SK-N-SH treated with all-trans-retinoic acid at 6 μM for 48 hours (cell line): ENCODE measurements around the gene DCAF5.
"Not testable (repeated sequence)": the region's sequence is repeated elsewhere in the genome, so short reads cannot be mapped to it uniquely, and the experiment has no call there.

ENCODE experiments used
- ATAC-seq: fragments of 200-7000 bp; cut with Tn5 transposase; 3 replicates; pipeline ENCODE4 v1.9.1; 2020; ENCODE audit warnings: mild to moderate bottlenecking, moderate library complexity
- ARNTL ChIP-seq: fragments of 450-650 bp; formaldehyde crosslinking; IDR thresholded peaks from 2 replicates; pipeline ENCODE4 v1.5.0; 2020; ENCODE audit warnings: low read depth, mild to moderate bottlenecking, moderate library complexity, borderline replicate concordance
- BACH2 ChIP-seq: fragments of 250-450 bp; sonication (Bioruptor Pico); IDR thresholded peaks from 2 replicates; pipeline ENCODE4 v1.9.0; 2021; ENCODE audit warnings: mild to moderate bottlenecking, borderline replicate concordance
- ESRRG ChIP-seq: fragments of 250-450 bp; sonication (Bioruptor Pico); IDR thresholded peaks from 2 replicates; pipeline ENCODE4 v1.6.1; 2021; ENCODE audit warnings: mild to moderate bottlenecking
- ISL1 ChIP-seq: fragments of 250-450 bp; sonication (Bioruptor Pico); IDR thresholded peaks from 2 replicates; pipeline ENCODE4 v2.1.2; 2022; ENCODE audit warnings: mild to moderate bottlenecking, moderate library complexity
- OSR1 ChIP-seq: fragments of 250-450 bp; sonication (Bioruptor Pico); IDR thresholded peaks from 2 replicates; pipeline ENCODE4 v1.8.0; 2022; ENCODE audit warnings: moderate library complexity, mild to moderate bottlenecking, inconsistent platforms
- TCF4 ChIP-seq: fragments of 250-450 bp; sonication (Bioruptor Pico); IDR thresholded peaks from 2 replicates; pipeline ENCODE4 v1.8.0; 2021; ENCODE audit warnings: mild to moderate bottlenecking, moderate library complexity, borderline replicate concordance
- TOX ChIP-seq: fragments of 250-450 bp; sonication (Bioruptor Pico); IDR thresholded peaks from 2 replicates; pipeline ENCODE4 v1.8.0; 2021; ENCODE audit warnings: mild to moderate bottlenecking, moderate library complexity, borderline replicate concordance
- ZC3H10 ChIP-seq: fragments of 250-450 bp; sonication (Bioruptor Pico); IDR thresholded peaks from 2 replicates; pipeline ENCODE4 v1.5.1; 2021; ENCODE audit warnings: mild to moderate bottlenecking, moderate library complexity
- ZFP3 ChIP-seq: fragments of 250-450 bp; sonication (Bioruptor Pico); IDR thresholded peaks from 2 replicates; pipeline ENCODE4 v1.5.0; 2020; ENCODE audit warnings: mild to moderate bottlenecking, moderate library complexity
- ZFP30 ChIP-seq: fragments of 450-650 bp; formaldehyde crosslinking; IDR thresholded peaks from 2 replicates; pipeline ENCODE4 v1.5.0; 2022; ENCODE audit warnings: mild to moderate bottlenecking, moderate library complexity
- ZNF565 ChIP-seq: fragments of 450-650 bp; formaldehyde crosslinking; conservative IDR thresholded peaks from 2 replicates; pipeline ENCODE4 v1.5.0; 2020; ENCODE audit warnings: low read depth, mild to moderate bottlenecking, moderate library complexity
- ZNF70 ChIP-seq: fragments of 450-650 bp; formaldehyde crosslinking; IDR thresholded peaks from 2 replicates; pipeline ENCODE4 v1.5.0; 2020; ENCODE audit warnings: mild to moderate bottlenecking, moderate library complexity
- ZNF8 ChIP-seq: fragments of 450-650 bp; formaldehyde crosslinking; IDR thresholded peaks from 2 replicates; pipeline ENCODE4 v1.5.0; 2020; ENCODE audit warnings: mild to moderate bottlenecking, moderate library complexity
- TF ChIP-seq, protein P1 (sequence below): fragments of 250-450 bp; sonication (Bioruptor Pico); IDR thresholded peaks from 2 replicates; pipeline ENCODE4 v1.5.1; 2020; ENCODE audit warnings: low read depth, mild to moderate bottlenecking, moderate library complexity
- TF ChIP-seq, protein P2 (sequence below): fragments of 250-450 bp; sonication (Bioruptor Pico); IDR thresholded peaks from 2 replicates; pipeline ENCODE4 v1.5.1; 2021; ENCODE audit warnings: mild to moderate bottlenecking, moderate library complexity

Gene DCAF5

DNA sequence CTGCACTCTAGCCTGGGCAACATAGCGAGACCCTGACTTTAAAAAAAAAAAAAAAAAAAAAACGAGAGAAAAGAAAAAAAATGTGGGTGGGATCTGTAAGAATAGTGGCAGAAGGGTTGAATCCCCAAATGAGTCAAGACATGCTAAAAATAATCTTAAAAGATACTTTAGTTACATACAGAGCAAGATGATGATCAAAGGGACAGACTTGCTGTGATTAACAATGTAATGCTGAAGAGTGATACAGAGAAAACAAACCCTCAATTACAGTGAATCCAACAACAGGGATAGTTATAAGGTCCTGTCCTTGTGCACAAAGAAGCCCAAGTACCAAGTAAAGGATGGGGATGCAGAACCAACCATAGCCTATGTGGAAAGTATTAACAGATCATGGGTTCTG, 80.3 kb downstream of the DCAF5 start (continued):
- no peak for TF ChIP-seq ZNF70 (CRISPR knock-in tag)

DNA sequence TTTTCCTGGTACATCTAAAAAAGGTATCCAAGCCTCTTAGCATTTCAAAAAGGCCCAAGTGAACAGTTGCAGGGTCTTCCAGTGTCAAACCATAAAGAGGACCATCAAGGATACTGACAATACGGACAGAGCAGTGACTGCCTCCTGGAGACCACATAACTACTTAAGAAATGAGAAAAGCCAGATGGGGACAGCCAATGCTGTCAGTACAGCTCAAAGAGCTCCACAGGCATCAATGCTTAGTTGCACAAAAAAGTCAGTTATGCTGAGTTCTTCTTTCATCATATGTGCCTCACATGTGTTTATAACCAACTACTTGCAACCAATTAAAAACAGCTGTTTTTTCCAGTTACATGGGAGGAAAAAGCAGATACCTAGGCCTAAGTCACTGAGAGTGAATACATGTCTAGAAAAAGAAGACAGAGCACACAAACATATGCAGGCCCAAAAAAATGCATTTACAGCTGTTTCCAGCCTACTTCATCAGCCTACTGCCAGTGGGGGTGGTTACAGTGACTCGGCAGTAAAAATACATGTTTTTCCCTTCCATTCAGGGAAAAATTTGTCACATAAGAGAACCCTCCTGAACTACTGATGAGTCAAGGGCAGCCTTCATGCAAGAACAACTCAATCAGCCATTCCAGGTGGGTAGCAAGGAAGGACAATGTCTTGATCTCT, 84.0 kb downstream of the DCAF5 start:
- peak; percentile 44 for ATAC-seq
- TF ChIP-seq ARNTL: no peak
- no peak for TF ChIP-seq ZFP3 (CRISPR knock-in tag)
- 0 out of 2 replicates have a peak, but pooled peaks have one; percentile 13 for TF ChIP-seq TCF4 (CRISPR knock-in tag)
- TF ChIP-seq, all 23 proteins: peak for 1

DNA sequence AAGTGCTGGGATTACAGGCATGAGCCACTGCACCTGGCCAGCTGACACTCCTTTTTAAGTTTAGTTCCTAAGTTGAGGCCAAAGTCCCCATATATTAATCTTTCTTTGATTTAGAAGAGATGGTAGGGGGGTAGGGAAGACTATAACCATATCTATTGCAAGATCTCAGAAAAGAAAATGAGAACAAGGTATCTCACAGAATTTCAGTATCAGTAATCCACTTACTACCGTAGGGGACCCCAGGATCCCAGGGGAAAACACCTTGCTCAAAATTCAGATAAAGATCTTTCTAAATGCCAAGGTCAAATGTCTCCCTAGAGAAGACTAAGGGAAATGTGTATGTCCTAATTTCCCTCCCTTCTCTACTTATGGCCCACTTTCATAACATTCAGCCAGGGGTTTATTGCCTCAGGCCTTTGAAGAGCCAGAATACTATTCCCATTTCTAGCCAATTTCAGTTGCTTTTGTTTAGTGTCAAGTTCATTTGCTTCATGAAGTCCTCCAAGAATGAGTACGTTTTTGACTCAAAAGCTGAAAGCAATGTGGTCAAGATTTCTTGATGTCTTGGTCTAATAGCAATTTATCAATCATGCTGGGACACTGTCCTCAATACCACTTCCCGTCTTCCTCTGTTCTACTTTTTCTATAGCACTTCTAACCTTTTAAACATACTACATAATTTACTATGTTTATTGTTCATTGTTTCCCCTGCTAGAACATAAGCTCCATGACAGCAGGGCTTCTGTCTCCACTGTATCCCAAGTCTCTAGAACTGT, 86.3 kb downstream of the DCAF5 start:
- TF ChIP-seq, protein P1, sequence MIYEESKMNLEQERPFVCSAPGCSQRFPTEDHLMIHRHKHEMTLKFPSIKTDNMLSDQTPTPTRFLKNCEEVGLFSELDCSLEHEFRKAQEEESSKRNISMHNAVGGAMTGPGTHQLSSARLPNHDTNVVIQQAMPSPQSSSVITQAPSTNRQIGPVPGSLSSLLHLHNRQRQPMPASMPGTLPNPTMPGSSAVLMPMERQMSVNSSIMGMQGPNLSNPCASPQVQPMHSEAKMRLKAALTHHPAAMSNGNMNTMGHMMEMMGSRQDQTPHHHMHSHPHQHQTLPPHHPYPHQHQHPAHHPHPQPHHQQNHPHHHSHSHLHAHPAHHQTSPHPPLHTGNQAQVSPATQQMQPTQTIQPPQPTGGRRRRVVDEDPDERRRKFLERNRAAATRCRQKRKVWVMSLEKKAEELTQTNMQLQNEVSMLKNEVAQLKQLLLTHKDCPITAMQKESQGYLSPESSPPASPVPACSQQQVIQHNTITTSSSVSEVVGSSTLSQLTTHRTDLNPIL (CRISPR knock-in tag): no peak
- ATAC-seq: no peak

DNA sequence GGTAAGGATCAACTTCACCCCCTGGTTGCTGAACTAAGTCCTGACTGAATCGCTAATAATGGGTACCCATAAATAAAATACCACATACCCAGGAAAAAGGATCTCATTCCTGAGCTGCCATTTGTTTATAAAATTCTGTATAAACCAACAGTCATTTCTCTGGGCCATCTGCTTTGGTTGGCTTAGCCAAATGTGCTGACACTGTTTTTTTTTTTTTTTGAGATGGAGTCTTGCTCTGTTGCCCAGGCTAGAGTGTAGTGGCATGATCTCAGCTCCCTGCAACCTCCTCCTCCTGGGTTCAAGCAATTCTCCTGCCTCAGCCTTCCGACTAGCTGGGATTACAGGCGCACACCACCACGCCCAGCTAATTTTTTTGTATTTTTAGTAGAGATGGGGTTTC, 87.0 kb downstream of the DCAF5 start:
- ATAC-seq: not testable (repeated sequence)

DNA sequence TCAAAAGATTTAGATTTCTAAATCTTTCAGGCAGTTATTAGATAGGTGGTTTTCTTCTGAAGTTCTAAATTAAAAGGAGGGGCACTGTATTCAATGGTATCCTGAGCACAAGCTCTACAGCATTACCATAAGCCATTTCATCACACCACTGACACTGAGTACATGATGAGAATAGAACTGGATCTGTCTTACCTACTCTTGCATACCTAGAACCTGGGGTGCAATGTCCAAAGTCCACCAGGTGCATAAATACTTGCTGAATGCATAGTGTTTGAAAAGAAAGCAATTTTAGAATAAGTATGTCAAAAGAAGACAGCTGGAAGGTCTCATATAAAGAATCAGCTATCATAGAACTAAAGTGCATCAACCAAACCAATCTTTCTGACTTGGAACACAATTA, 88.3 kb downstream of the DCAF5 start:
- no peak for ATAC-seq
- TF ChIP-seq, protein P2, sequence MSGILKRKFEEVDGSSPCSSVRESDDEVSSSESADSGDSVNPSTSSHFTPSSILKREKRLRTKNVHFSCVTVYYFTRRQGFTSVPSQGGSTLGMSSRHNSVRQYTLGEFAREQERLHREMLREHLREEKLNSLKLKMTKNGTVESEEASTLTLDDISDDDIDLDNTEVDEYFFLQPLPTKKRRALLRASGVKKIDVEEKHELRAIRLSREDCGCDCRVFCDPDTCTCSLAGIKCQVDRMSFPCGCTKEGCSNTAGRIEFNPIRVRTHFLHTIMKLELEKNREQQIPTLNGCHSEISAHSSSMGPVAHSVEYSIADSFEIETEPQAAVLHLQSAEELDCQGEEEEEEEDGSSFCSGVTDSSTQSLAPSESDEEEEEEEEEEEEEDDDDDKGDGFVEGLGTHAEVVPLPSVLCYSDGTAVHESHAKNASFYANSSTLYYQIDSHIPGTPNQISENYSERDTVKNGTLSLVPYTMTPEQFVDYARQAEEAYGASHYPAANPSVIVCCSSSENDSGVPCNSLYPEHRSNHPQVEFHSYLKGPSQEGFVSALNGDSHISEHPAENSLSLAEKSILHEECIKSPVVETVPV: no peak
- TF ChIP-seq OSR1 (CRISPR knock-in tag): no peak
- no peak for TF ChIP-seq ZNF8 (CRISPR knock-in tag)
- no peak for TF ChIP-seq ISL1

DNA sequence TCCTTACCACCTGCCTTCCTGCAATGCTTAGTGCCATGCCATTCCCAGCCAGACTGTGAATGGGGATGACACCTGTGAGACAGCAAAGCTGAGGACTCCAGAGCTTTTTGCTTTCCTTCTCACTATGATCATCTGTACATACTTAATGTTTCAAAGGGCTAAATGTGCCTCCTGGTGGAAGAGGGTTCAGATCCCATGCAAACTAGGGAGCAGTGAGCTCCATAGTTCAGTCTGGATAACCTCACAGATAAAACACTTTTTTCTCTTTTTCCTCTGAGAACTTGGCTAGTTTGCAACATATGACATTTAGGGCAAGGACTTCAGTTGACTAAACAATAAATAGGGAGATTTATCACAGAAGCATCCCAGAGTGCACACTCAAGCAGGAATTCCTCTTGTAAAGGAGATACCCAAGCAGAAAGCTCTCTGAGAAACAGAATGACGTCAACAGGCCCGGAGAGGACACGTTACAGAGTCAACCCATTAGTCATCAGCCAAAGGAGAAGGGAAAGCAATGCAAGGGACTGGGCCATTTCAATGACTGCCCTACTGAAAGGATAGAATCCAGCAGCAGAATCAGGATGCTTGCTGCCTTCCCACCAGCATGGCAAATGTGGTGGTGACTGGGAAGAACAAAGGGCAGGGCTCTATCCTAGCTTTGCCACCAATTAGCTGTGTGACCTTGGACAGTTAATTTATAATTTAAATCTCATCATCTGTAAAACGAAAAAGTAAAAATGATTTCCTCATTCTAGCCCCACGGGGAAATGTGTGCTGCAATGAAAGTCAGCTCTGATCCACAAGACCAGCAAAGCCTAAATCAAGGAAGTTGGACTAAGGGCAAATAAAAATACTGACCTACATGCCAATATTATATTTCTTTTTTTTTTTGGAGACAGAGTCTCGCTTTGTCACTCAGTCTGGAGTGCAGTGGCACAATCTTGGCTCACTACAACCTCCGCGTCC, 93.0 kb downstream of the DCAF5 start:
- ATAC-seq: peak; percentile 87
- TF ChIP-seq ISL1: peak; percentile 63
- no peak for TF ChIP-seq ZC3H10 (CRISPR knock-in tag)
- TF ChIP-seq ARNTL: no peak
- TF ChIP-seq ZNF70 (CRISPR knock-in tag): no peak
- TF ChIP-seq BACH2 (CRISPR knock-in tag): no peak
- TF ChIP-seq TOX (CRISPR knock-in tag): peak; percentile 58; the same call in 1 of the 2 replicates

DNA sequence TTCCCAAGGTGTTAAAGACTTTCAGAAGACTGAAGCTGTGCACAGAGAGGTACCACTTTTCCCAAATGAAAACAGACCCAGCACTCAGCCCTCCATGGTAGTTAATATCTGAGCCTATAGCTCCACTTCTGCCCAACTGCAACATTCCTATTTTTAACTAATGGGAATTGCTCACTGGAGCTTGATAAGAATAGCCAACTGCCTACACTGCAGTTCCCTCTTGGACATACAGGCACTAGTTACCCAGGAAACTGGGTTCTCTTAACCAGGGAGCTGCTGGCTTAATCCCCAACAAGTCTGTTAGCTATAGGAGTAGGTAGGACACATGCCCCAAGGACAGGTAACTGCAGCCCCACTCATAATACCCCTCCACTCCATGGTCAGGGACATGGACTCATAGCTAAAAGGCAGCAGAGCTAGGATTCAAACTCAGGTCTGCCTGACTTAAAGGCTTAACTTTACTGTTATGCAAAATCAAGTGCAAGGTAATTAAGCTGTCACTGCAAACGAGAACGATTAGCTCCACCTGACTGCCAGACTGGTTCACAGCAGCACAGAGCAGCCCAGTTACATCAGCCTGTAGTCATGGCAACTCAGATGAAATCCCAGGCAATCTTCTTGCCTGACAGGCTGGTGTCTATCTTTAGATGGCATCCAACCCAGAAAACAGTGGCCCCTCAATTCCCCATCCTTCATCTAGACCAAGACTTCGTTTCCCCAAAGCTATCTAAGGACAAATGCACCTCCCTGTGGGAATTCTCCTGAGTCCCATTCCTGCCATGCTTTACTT, 96.7 kb downstream of the DCAF5 start:
- ATAC-seq: peak; percentile 27
- TF ChIP-seq, protein P1 (CRISPR knock-in tag): no peak

DNA sequence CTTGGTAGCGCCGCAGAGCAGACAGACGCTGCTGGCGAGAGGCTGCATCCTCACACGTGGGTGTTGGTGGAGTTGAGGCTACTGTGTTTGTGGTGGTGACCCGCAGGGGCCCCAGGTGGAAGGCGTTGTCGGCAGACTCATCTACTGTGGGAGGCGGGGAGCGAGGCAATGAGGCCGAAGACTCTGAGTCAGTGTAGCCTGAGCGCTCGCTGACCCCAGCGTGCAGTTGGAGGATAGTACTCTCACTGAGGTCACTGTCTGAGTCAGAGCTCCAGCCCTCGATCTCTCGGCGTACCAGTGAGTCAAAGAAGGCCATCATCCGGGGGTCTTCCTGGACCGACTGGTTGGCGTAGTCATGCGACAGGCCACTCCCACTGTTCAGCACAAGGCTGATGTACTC, 97.8 kb downstream of the DCAF5 start:
- TF ChIP-seq ZC3H10 (CRISPR knock-in tag) (no peak), ZFP30 (no peak), ZNF70 (CRISPR knock-in tag) (no peak), ISL1 (no peak), ZNF565 (CRISPR knock-in tag) (no peak), ESRRG (CRISPR knock-in tag) (no peak)
- peak; percentile 67 for ATAC-seq
